ENCODE results near the gene SIX3.

- TF ChIP-seq, protein P1, sequence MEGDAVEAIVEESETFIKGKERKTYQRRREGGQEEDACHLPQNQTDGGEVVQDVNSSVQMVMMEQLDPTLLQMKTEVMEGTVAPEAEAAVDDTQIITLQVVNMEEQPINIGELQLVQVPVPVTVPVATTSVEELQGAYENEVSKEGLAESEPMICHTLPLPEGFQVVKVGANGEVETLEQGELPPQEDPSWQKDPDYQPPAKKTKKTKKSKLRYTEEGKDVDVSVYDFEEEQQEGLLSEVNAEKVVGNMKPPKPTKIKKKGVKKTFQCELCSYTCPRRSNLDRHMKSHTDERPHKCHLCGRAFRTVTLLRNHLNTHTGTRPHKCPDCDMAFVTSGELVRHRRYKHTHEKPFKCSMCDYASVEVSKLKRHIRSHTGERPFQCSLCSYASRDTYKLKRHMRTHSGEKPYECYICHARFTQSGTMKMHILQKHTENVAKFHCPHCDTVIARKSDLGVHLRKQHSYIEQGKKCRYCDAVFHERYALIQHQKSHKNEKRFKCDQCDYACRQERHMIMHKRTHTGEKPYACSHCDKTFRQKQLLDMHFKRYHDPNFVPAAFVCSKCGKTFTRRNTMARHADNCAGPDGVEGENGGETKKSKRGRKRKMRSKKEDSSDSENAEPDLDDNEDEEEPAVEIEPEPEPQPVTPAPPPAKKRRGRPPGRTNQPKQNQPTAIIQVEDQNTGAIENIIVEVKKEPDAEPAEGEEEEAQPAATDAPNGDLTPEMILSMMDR (IDR thresholded peaks at IDR 0.05 in 8 of 11, conservative IDR thresholded peaks at IDR 0.05 in 3 of 11): no peak
- no peak for TF ChIP-seq POLR2AphosphoS5 (IDR thresholded peaks at IDR 0.05)
- no peak for TF ChIP-seq POLR2A (IDR thresholded peaks at IDR 0.05)
Observed at GRCh38 chr2:44918095-44918775, 23.3 kb upstream of the SIX3 start.

Data from spleen (tissue), 7 donors.